Activated T-helper 2 cell treated with anti-CD3 and anti-CD28 coated beads, Interferon-gamma antibody, Interleukin-2, Interleukin-4, amounts not matched to agents 10 μg/mL and 5 μg/mL and 100 μg/mL, durations not matched to agents 14 hours and 24 hours and 36 hours (primary cell): ENCODE results near the gene PIK3AP1. TPM values are rescaled to one million over a fixed set of nuclear protein-coding genes. Genes with fewer than 3 reads are reported as not detected.

ENCODE experiments used
- DNase-seq: peaks from one replicate; pipeline ENCODE4 v3.0.0; 2021; ENCODE audit warnings: low spot score
- H3K27ac Mint-ChIP-seq: one replicate; pipeline ENCODE4 v1.8.0; 2021; ENCODE audit warnings: mixed read lengths
- H3K27me3 Mint-ChIP-seq: one replicate; pipeline ENCODE4 v1.8.0; 2021; ENCODE audit warnings: low read depth, mixed read lengths
- H3K36me3 Mint-ChIP-seq: one replicate; pipeline ENCODE4 v1.8.0; 2021; ENCODE audit warnings: low read depth, mixed read lengths
- H3K4me1 Mint-ChIP-seq: one replicate; pipeline ENCODE4 v1.8.0; 2021; ENCODE audit warnings: low read depth, mixed read lengths
- H3K4me3 Mint-ChIP-seq: one replicate; pipeline ENCODE4 v1.8.0; 2021; ENCODE audit warnings: low read depth, mild to moderate bottlenecking, moderate library complexity, mixed read lengths
- H3K9me3 Mint-ChIP-seq: one replicate; pipeline ENCODE4 v1.8.0; 2021; ENCODE audit warnings: mixed read lengths
- intact Hi-C: fragments of 100-400 bp; cut with micrococcal nuclease; formaldehyde crosslinking; loops from one replicate; pipeline ENCODE4 v1.15.1; 2023
- total RNA-seq: library from RNA; stranded (reverse); gene quantifications from 2 replicates; pipeline ENCODE4 v1.2.3, GENCODE V29; 2022

Gene PIK3AP1
- total RNA-seq, 1 donor from 2014 or later = 14.0 TPM

DNA sequence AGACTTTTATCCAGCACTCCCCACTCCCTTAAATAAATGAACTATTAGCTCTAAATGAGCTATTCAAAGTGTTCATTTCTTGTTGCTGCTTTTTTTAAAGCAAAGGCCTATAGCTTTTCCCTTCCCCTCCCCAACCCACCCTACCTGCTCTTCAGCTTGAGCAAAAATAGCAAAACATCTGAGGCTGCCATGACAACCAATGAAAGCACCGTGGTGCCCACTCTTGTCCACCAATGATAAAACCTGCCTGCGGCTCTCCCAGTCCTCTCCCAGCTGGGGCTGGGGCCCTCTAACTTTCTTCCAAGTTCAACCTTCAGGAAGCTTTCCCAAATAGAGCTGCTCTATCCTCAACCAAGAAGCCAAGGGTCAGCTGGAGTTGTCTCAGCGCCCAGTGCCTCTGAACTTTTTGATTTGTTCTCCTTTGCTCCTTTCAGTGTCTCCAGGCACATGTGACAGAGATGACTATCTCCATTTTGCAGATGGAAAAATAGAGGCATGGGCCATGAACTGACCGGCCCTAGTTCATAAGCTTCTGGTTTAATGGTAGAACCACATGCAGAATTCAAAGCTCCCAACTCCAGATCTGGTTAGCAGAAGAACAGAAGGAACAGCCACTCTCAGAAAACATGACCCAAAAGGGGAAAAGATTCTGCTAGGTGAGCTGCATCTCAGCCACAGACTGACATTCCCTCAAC is 47.7 kb downstream of the PIK3AP1 start:
- H3K27ac Mint-ChIP-seq = no peak overlapping the region
- peaks cover 8% of the 10 kb centered on the region for H3K4me1 Mint-ChIP-seq
- no peak overlapping the region for H3K4me3 Mint-ChIP-seq

DNA sequence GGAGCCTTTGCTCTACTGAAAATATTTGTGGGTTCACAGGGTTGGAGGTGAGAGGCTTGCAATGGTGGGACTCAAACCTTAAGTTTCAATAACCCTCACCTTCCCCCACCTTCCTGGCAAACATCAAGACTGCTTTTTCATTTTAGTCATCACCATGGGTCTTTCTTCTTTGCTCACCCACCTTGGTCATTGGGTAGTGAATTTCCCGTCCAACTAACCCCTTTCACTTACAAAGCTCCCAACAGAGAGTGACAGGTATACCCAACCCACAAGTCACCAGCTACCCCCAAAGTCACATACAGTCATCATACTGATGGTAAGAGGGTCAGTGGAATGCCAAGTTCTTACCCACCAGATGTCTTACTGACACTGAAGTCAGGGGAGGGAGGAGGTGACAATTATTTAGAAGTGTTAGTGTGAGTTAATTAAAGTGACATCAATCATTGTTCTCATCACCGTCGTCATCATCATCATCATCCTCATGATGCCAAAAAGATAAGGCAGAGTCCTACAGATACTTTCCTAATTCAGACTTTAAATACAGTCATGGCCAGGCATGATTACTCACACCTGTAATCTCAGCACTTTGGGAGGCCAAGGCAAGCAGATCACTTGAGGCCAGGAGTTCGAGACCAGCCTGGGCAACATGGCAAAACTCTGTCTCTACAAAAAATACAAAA is 49.0 kb downstream of the PIK3AP1 start:
- Mint-ChIP-seq H3K27ac (no peak overlapping the region), H3K9me3 (no peaks in the 10 kb centered on the region), H3K27me3 (peaks cover 2% of the 10 kb centered on the region), H3K4me3 (no peak overlapping the region), H3K36me3 (no peaks in the 10 kb centered on the region), H3K4me1 (peaks cover 8% of the 10 kb centered on the region)
- intact Hi-C loops = no loop called here
- no peak for DNase-seq

More for the DNA sequence above, 47.7 kb downstream of the PIK3AP1 start:
- no peaks in the 10 kb centered on the region for H3K36me3 Mint-ChIP-seq
- H3K27me3 Mint-ChIP-seq = peaks cover 2% of the 10 kb centered on the region
- intact Hi-C loops = no loop called here
- no peaks in the 10 kb centered on the region for H3K9me3 Mint-ChIP-seq
- DNase-seq = no peak

DNA sequence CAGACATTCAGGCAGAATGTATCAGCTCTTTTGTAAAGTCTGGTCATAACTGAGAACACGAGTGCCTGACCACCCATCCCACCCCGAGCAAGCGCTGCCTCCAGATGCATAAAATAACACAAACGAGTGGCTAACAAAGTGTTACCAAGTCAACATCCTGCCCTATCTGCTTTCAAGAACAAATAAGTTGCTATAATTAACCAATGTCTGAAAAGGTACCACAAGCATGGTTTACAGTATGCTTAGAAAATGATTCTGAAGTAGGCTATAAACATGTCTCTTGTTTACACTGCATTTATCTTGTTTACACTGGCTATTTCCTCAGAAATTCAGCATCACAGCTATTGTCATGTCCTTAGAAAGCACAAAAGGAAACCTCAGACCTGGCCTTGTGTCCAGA is 49.5 kb downstream of the PIK3AP1 start:
- Mint-ChIP-seq H3K4me3 (no peak overlapping the region), H3K36me3 (no peaks in the 10 kb centered on the region), H3K27ac (no peak overlapping the region), H3K27me3 (peaks cover 2% of the 10 kb centered on the region), H3K4me1 (peaks cover 8% of the 10 kb centered on the region), H3K9me3 (no peaks in the 10 kb centered on the region)
- intact Hi-C loops = no loop called here
- no peak for DNase-seq

DNA sequence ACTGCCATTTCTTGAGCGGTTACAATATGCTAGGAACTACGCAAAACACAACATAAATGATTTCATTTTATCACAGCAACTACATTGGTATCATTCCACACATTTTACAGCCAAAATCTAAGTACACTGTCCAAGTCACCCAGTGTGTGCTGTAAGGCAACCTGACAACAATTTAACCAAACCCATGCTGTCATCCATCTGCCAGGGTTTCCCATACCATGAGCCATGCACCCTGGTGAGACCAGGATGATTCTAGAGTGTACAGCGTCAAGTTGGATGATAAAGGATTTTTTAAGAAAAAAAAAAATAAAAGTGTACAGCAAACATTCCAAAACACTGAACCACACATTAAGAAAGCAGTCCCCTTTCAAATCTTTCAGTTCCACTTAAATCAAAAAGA is 52.9 kb downstream of the PIK3AP1 start:
- peaks cover 2% of the 10 kb centered on the region for H3K27me3 Mint-ChIP-seq
- no peaks in the 10 kb centered on the region for H3K36me3 Mint-ChIP-seq
- no peaks in the 10 kb centered on the region for H3K9me3 Mint-ChIP-seq
- H3K27ac Mint-ChIP-seq = no peak overlapping the region
- peaks cover 17% of the 10 kb centered on the region for H3K4me1 Mint-ChIP-seq
- H3K4me3 Mint-ChIP-seq = no peak overlapping the region
- no peak for DNase-seq
- intact Hi-C loops = no loop called here

DNA sequence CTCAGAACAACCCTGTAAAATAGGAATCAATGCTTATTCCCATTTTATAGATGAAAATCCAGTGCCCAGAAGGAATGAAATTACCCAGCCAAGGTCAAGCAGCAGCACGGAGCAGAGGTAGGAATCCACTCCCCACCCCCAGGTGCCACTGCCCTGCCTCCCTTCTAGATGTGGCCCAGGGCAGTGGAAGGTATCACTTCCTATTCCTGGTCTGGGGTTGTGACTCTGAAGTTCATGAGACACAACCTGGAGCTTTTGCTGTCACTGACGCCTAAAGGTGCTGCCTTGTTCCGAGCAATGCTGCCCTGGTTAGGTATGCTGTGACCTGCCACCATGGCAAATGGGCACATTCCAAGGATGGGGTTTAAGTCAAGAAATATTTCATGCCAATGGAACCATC is 53.6 kb downstream of the PIK3AP1 start:
- Mint-ChIP-seq H3K27me3 (peaks cover 2% of the 10 kb centered on the region), H3K9me3 (no peaks in the 10 kb centered on the region), H3K4me3 (no peak overlapping the region), H3K27ac (no peak overlapping the region), H3K36me3 (no peaks in the 10 kb centered on the region), H3K4me1 (peaks cover 17% of the 10 kb centered on the region)
- DNase-seq = no peak
- intact Hi-C loops = no loop called here

DNA sequence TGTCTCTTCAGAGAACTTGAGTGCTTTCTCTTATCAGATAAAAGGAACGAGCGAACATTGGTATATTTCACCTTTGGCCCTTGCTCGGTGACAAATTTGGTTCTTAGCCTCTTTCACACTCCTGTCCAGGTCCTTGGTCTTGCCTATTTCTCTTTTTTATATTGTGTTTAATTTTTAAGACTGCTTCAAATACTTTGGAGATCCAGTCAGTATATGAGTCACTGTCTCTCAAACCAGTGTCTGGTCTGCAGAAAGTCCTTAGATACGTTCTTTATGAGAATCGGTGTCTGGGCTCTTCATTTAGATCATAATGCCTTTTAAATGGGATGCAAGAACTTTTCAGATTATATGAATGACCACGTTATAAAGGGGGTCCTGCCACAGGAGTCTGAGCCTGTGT is 55.0 kb downstream of the PIK3AP1 start:
- Mint-ChIP-seq H3K9me3 (no peaks in the 10 kb centered on the region), H3K27me3 (peaks cover 4% of the 10 kb centered on the region), H3K27ac (no peak overlapping the region), H3K36me3 (no peaks in the 10 kb centered on the region), H3K4me3 (no peak overlapping the region), H3K4me1 (peaks cover 12% of the 10 kb centered on the region)
- intact Hi-C loops = no loop called here
- DNase-seq = no peak

DNA sequence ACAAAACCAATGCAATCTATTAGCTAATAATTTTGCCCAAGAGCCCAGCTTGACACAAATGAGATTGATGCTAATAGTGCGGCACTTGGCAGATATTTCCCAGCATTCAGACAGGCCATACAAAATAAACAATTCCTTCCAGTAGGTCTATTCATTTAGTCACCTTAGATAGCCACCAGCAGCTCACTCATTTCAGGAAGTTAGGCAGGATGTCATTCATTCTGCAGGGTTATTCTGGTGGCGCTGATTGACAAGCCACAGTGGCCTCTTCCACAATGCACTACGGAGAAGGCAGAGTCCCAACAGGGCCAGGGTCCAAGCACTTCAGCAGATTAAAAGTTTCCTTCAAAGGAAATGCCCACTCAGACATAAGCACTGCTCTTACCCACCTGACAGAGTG is 55.8 kb downstream of the PIK3AP1 start:
- intact Hi-C loops = no loop called here
- Mint-ChIP-seq H3K4me3 (no peak overlapping the region), H3K36me3 (no peaks in the 10 kb centered on the region), H3K9me3 (no peaks in the 10 kb centered on the region), H3K27me3 (peaks cover 4% of the 10 kb centered on the region), H3K4me1 (peaks cover 12% of the 10 kb centered on the region), H3K27ac (no peak overlapping the region)
- no peak for DNase-seq

DNA sequence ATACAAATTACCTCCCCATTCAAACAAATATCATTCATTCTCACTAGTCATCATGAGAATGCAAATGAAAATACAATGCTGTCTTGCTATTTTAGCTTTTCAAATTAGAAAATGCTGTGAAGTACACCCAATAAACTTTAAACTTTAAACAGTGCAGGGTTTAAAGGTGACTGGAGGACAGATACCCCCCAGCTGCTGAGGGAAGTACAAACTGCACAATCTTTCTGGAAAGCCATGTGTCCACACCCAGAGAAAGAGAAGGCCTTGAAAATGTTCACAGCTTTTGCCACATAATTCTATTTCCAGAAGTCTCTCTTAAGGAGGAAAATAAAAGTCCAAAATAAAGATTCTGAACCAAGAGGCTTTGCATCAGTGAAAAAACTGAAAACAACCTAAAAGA is 56.5 kb downstream of the PIK3AP1 start:
- intact Hi-C loops = no loop called here
- no peak overlapping the region for H3K4me3 Mint-ChIP-seq
- H3K36me3 Mint-ChIP-seq = no peaks in the 10 kb centered on the region
- no peak for DNase-seq
- H3K27me3 Mint-ChIP-seq = peaks cover 4% of the 10 kb centered on the region
- H3K4me1 Mint-ChIP-seq = peaks cover 12% of the 10 kb centered on the region
- H3K9me3 Mint-ChIP-seq = no peaks in the 10 kb centered on the region
- no peak overlapping the region for H3K27ac Mint-ChIP-seq

DNA sequence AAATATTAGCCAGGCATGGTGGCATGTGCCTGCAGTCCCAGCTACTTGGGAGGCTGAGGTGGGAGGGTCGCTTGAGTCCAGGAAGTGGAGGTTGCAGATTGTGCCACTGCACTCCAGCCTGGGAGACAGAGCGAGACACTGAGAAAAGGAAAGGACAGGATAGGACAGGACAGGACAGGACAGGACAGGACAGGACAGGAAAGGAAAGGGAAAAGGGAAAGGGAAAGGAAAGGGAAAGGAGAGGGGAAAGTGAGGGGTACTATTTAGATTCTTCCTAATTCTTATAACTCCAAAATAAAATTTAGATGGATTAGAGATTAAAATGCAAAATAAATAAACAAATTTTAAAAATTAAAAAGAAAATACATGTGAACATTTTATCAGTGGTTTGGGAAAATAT is 58.7 kb downstream of the PIK3AP1 start:
- DNase-seq = no peak
- Mint-ChIP-seq H3K4me1 (peaks cover 17% of the 10 kb centered on the region), H3K36me3 (peaks cover 3% of the 10 kb centered on the region), H3K9me3 (no peaks in the 10 kb centered on the region), H3K27ac (no peak overlapping the region), H3K4me3 (no peak overlapping the region), H3K27me3 (peaks cover 4% of the 10 kb centered on the region)
- intact Hi-C loops = no loop called here

DNA sequence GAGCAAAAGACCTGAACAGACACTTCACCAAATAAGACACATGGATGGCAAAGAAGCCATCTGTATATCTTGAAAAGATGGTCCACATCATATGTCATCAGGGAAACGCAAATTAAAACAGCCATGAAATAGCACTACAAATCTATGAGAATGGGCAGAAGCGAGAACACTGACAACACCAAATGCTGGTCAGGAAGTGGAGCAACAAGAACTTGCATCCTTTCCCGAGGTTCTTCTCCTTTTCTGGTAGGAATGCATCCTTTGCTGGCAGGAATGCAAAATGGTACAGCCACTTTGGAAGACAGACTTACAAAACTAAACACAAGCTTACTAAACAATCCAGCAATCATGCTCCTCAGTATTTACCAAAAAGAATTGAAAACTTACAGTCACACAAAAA is 60.0 kb downstream of the PIK3AP1 start:
- Mint-ChIP-seq H3K36me3 (peaks cover 13% of the 10 kb centered on the region), H3K4me3 (no peak overlapping the region), H3K27ac (no peak overlapping the region), H3K9me3 (peaks cover 5% of the 10 kb centered on the region), H3K27me3 (peaks cover 4% of the 10 kb centered on the region), H3K4me1 (peaks cover 19% of the 10 kb centered on the region)
- DNase-seq = no peak
- intact Hi-C loops = no loop called here

DNA sequence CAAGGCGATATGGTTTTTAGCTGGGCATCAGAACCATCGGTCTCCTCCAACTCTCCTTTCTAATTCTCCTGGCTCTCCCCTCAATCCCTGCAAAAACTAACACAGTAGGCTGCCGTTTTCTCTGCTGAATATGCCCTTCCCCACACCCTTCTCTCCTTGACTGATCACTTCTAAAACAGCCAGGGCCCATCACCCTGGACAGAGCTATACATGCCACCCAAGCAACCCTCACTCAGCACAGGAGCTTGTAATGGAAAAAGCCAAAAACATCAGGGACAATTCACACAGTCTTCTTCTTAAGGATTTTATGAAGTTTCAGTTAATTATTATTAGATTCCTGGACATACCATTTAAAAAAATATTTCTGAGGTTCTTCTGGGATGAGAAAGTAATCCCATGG is 61.5 kb downstream of the PIK3AP1 start:
- H3K4me3 Mint-ChIP-seq = no peak overlapping the region
- H3K9me3 Mint-ChIP-seq = peaks cover 5% of the 10 kb centered on the region
- intact Hi-C loops = no loop called here
- no peak for DNase-seq
- H3K36me3 Mint-ChIP-seq = peaks cover 17% of the 10 kb centered on the region
- H3K4me1 Mint-ChIP-seq = peaks cover 15% of the 10 kb centered on the region
- peaks cover 4% of the 10 kb centered on the region for H3K27me3 Mint-ChIP-seq
- no peak overlapping the region for H3K27ac Mint-ChIP-seq

DNA sequence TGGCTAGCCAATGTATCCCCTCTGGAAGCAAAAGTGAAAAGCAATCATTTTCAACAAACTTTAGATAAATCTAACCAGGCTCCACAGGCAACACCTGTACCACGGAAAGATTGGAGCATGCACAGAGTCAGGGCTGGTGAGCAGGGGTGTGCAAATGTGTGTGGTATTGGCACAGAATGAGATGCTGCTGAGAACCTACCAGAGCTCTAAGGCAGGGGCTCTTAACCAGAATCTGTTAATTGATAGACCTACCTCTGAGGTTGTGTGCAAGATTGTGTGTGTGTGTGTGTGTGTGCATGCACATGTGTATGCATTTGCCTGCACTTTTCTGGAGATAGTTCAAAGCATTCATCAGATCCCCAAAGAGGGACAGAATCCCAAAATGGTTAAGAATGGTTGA is 62.9 kb downstream of the PIK3AP1 start:
- Mint-ChIP-seq H3K4me3 (no peak overlapping the region), H3K27ac (no peak overlapping the region), H3K4me1 (peaks cover 12% of the 10 kb centered on the region), H3K9me3 (peaks cover 5% of the 10 kb centered on the region), H3K36me3 (peaks cover 17% of the 10 kb centered on the region), H3K27me3 (peaks cover 4% of the 10 kb centered on the region)
- intact Hi-C loops = no loop called here
- DNase-seq = no peak

DNA sequence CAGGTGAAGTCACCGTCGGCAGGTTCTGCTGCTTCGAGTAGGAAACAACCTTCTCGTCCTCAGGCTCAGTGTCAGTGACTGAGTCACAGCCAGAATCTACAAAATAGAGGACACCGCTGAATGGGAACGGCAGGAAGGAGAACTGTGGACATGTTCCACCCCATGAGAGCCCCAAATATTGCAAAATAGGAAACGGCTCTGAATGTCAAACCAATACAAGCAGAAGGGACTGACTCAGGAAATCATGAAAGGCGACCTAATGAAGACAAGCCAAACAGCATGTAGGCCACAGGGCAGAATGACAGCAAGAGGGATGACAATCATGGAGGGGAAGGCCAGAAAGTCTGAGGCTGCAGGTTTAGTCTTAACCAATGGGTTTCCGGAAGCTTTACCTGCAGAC is 63.5 kb downstream of the PIK3AP1 start:
- H3K4me1 Mint-ChIP-seq = peaks cover 16% of the 10 kb centered on the region
- intact Hi-C loops = no loop called here
- H3K36me3 Mint-ChIP-seq = peaks cover 17% of the 10 kb centered on the region
- H3K27me3 Mint-ChIP-seq = peaks cover 4% of the 10 kb centered on the region
- H3K4me3 Mint-ChIP-seq = no peak overlapping the region
- peaks cover 5% of the 10 kb centered on the region for H3K9me3 Mint-ChIP-seq
- DNase-seq = no peak
- H3K27ac Mint-ChIP-seq = no peak overlapping the region
